ENCODE data around the gene PSORS1C1. TPM values are rescaled to one million over a fixed set of nuclear protein-coding genes. Genes with fewer than 3 reads are reported as not detected.
"Not testable (repeated sequence)": the region's sequence is repeated elsewhere in the genome, so short reads cannot be mapped to it uniquely, and the experiment has no call there.

PSORS1C1 gene
- total RNA-seq, 1 experiment from 2014 or later: 0.48 TPM

DNA sequence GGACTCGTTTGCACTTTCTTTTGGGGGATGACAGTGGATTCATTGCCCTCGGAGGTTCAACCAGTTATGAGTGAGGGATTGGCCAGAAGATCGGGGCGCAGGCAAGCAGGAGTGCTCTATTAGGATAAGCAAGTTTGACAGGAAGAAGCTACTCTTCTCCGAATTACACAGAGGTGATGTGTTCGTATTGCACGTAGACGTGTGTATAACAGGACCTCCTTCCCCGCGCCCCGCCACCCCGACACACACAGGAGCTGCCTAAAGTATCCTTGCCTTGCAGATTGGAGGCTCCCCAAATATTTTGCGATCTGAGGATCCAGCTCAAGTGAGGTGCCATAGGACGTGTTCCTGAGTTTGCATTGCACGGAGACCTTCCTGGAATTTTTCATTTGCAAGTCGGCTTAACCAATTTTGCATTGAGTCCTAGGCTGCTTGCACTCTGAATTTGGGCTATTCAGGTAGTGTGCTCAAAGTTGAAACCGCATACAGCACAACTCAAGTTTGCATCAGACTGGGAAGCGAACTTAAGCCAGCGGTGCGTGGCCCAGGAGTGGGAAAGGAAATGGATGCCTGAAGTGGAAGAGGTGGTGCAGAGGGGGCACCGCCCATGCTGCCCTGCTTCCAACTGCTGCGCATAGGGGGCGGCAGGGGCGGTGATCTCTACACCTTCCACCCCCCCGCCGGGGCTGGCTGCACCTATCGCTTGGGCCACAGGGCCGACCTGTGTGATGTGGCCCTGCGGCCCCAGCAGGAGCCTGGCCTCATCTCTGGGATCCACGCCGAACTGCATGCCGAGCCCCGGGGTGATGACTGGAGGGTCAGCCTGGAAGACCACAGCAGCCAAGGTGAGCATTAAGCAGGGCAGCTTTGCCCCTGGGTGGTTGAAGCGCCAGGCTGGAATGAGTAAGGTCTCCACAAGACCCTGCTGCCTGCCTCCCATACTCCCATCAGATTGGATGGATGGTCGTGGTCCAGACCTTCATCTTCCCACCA lies 44.6 kb downstream of the PSORS1C1 start:
- DNase-seq (ENCODE audit: low read depth): peak; percentile 32

DNA sequence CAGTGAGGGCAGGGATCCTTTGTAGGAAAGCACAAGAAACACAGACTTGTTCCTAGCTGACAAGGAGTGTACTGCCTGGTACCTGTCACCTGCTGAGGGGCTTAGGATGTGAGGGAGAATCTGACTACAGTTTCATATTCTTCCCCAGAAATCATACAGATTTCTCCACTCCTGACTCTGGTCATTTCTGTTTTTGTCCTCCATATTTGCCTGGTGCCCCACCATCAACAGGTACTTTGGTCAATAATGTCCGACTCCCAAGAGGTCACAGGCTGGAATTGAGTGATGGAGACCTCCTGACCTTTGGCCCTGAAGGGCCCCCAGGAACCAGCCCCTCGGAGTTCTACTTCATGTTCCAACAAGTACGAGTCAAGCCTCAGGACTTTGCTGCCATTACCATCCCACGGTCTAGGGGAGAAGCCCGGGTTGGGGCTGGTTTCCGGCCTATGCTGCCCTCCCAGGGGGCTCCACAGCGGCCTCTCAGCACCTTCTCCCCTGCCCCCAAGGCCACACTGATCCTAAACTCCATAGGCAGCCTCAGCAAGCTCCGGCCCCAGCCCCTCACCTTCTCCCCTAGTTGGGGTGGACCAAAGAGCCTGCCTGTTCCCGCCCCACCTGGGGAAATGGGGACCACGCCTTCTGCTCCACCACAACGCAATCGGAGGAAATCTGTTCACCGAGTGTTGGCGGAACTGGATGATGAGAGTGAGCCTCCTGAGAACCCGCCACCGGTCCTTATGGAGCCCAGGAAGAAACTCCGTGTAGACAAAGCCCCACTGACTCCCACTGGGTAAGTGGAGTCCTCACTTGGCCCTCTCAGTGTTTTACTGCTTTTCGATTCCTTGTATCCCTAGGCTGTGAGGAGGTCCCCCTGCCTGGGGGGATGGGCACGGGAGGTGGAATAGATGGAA lies 46.9 kb downstream of the PSORS1C1 start:
- DNase-seq (ENCODE audit: low read depth): no peak

DNA sequence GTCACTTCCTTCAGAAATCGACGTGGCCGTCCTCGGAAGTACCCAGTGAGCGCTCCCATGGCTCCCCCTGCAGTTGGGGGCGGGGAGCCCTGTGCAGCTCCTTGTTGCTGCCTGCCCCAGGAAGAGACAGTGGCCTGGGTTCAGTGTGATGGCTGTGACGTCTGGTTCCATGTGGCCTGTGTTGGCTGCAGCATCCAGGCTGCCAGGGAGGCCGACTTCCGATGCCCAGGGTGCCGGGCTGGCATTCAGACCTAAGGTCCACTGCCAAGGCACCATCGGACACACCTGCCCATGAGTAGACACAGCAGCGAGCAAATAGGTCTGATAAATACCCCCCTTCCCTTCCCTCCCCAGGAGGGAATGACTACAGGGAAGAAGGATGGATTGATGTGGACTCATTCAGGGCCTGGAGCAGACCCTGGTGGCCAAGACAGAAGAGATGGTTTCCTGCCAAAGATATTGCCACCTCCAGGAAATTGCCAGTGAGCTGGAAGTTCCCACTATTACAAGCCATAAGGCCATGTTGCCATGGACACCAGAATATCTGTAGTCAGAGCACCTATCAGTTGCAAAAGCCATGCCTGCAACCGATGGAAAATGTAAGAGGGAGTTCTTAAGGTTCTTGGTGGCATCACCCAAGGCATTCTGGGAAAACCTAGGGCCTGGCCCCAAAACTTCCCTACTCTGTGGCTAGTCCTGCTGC lies 48.0 kb downstream of the PSORS1C1 start:
- no peak for DNase-seq (ENCODE audit: low read depth)

DNA sequence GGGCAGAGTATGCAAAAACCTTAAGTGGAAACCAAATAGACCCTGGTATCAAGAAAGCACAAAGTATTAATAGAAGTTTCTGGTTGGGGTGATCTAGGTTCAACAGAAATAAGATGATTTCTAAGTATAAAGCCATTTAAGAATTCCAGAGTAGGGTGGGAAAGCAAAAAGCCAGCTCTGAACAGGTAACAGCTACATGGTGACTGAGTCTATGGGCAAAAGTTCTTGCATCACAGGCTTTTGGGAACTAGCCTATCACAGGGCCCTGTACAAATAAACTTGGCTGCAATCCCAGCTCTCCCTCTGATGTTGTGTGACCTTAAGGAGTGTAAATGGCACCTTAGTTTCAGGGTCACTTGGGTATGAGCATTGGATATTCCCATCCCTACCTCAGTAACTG lies 49.3 kb downstream of the PSORS1C1 start:
- no peak for DNase-seq (ENCODE audit: low read depth)

DNA sequence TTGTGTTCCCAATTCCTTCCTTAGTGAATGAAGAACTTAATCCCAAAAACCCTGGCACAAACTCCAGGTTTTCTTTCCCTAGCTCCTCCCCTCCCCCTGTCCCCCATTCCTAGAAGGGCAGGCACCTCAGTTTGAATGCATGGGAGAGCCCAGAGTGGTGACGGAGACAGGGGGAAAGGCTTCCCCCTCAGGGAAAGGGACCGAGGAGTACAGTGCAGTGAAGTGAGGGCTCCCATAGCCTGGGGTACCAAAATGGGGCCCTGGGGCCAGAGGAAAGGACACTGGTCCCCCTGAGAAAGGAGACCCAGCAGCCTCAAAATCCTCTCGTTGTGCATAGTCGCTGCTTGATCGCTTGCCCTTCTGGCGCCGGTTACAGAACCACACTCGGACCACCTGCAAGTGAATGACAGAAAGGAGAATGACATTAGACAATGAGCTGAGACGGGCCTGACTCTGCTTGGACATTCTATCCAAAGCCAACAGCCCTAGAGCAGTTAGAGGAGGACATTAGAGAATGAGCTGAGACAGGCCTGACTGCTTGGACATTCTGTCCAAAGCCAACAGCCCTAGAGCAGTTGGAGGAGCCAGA lies 50.0 kb downstream of the PSORS1C1 start:
- DNase-seq (ENCODE audit: low read depth): not testable (repeated sequence)

DNA sequence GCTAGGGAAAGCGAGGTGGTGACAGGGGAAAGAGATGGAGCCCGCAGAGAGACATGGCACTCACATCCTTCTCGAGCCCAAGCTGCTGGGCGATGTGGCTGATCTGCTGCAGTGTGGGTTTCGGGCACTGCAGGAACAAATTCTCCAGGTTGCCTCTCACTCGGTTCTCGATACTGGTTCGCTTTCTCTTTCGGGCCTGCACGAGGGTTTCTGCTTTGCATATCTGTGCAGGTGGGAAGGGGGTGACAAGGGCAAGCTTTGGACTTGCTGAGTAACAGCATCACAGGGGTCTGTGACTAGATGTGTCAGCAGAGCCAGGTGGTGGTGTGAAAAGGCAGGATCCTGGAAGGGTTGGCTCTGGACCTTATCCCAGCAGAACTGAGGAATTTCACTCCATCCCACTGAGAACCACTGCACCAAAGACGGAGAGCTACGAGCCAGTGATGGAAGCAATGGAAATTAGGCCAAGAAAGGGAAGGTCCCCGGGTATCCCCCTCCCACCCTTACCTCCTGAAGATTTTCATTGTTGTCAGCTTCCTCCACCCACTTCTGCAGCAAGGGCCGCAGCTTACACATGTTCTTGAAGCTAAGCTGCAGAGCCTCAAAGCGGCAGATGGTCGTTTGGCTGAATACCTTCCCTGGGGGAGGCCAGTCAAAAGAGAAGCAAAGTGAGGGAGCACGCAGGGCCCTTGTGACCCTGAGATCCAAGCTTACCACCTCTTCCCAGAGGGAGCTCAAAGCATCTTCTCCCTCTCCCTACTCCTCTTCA lies 50.6 kb downstream of the PSORS1C1 start:
- not testable (repeated sequence) for DNase-seq (ENCODE audit: low read depth)

DNA sequence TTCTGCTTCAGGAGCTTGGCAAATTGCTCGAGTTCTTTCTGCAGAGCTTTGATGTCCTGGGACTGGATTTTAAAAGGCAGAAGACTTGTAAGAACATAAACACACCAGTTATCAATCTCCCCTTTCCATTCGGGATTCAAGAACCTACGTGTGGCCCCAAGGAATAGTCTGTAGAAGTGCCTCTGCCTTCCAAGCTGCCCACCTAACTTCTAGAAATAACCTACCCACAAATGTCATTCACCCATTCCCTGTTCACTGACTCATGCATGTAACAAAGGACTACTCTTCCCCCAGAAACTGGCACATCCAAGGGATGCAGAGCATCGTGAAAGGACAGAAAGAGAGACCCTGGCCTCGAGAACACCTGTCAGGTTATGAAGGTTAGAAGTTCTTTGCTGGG lies 51.4 kb downstream of the PSORS1C1 start:
- DNase-seq (ENCODE audit: low read depth): no peak

DNA sequence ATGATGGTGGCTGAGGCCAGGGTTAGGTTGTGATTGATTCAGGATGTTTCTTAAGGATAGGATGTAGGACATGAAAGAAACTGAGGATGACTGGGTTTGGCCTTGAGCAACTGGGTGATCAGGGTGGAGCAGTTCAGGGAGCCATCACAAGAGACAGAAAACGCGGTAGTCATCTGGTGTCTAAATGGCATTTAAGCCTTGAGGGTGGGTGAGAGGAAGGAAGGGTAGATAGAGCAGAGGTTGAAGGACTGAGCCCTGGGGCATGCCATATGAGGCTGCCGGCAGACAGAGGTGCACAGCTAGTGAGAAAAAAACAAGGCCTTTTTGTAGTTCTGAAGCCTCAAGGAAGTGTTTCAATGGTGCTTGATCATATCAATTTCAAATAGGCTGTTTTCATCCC lies 54.0 kb downstream of the PSORS1C1 start:
- no peak for DNase-seq (ENCODE audit: low read depth)

DNA sequence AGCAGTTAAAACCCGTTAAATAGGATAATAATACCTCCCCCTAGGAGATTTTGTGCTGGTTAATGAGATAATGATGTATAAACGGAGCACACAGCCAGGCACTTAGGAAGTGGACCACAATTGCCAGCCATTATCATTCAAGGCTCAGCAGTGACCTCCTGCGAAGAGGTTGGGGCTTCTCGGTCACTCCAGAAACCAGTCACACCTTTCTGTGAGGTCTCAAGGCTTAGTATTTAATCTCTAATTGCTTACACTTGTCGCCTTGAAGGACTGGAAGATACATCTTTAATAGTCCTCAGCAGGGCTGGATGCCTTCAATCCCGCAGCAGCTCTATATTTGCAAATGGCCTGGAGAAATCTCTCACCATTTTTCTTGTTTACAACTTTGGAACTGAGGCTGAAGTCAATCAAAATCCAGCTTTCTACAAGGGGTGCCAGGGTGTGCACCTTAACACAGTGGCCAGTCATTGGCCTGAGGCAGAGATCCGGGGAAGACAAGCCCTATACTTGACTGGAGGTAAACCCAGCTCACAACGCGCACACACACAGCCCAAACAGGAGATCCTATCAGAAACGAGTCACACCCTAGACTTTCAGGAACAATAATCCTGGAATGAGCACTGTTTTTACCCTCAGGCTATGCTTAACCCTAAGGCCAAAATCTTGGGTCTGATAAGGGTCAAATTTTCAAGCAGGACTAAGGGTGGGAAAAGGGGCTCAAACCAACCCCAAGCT lies 54.7 kb downstream of the PSORS1C1 start:
- no peak for DNase-seq (ENCODE audit: low read depth)

DNA sequence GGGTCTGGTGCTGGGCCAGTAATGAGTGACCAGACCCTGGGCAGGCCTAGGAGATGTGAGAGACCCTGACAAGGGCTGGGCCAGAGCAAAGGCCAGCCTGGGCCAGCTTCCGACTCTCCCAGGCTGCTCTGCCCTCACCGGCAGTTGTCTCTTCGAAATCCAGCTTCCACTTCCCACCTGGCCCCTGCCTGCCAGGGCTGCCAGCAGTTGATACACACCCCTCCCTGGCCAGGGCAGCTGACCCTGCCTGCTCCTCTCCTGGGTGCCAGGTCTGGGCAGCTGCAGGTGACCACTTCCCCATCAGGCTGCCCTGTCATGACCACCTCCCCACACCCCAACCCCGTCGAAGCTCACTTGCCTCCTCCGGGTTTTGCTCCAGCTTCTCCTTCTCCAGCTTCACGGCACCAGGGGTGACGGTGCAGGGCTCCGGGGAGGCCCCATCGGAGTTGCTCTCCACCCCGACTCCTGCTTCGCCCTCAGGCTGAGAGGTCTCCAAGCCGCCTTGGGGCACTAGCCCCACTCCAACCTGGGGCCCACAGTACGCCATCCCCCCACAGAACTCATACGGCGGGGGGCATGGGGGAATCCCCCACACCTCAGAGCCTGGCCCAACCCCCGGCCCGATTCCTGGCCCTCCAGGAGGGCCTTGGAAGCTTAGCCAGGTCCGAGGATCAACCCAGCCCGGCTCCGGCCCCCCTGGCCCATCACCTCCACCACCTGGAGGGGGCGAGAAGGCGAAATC lies 55.4 kb downstream of the PSORS1C1 start:
- not testable (repeated sequence) for DNase-seq (ENCODE audit: low read depth)

DNA sequence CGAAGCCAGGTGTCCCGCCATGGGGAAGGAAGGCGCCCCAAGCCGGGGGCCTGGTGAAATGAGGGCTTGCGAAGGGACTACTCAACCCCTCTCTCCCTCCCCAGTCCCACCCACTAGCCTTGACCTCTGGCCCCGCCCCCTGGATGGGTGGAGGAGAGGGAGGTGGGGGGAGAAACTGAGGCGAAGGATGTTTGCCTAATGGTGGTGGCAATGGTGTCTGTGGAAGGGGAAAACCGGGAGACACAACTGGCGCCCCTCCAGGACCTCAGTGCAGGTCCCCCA lies 55.9 kb downstream of the PSORS1C1 start, which contains the start of gene POU5F1:
Gene POU5F1, minus strand, starts transcription at position 83 of the 282 bp plus-strand sequence. Its CDS starts 62 bp downstream, at position 21.
- DNase-seq (ENCODE audit: low read depth): no peak

DNA sequence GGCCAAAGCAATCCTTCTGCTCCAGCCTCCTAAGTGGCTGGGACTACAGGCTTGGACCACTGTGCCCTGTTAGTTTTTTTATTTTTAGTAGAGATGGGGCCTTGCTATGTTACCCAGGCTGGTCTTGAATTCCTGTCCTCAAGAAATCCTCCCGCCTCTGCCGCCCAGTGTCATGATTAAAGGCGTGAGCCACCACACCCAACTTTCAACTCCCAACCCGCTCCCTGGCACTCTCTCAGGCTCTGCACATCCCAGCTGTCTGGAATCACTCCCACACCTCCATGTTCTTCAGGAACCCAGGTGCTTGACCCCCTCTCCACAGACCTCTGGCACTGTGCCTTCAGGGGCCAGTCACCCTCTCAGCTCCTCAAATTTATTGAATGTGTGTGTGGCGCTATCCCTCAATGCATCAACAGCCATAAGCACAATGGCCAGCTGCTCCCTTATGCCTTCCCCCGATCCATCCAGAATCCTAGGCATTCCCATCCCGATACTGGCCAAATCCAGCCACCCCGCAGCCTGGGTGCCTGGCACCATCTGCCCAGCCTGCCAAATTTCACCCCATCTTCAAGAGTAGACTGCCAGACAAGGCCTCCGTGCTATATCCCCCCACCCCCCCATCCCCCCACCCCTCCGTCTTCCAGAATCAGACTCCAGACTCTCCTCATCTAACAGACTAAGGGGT lies 56.5 kb downstream of the PSORS1C1 start:
- DNase-seq (ENCODE audit: low read depth): no peak

DNA sequence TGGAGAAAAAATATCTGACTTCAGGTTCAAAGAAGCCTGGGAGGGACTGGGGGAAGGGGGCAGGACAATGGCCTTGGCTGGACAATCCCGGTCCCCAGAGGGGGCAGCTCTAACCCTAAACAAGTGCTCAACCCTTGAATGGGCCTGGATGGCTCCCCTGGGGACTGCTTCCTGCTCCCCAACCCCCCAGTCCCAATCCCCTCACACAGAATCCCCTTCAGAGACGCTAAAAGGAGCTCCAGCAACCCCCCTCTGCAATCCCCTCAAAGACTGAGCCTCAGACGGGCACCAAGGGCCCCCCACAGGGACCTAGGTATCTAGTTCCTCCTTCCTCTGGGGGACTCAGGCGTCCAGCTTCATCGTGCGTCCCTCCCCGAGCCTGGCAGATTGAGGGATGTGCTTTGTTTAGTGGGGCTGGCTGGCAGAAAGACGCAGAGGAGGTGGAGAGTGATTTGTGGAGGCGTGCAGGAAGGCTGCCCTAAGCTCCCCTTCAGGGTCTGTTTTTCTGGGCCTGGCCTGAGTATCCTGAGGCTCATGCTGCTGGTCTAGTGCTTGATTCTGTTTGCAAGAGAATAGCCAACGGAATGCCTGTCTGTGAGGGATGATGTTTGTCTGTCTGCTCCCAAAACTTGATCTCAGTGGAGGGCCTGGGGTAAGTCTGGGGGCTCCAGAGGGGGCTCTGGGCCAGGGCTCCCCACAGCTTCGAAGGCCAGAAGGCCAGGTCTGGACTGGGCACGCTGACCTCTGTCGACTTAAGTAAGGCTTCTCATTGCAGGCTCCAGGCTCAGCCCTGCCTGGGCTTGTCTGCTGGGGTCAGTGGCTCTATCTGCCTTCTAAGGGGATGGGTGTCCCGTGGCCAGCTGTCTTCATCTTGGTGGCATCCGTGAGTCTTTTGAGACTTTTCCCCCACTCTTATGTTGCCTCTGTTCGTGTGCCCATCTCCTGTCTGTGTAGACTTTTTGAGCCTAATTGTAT lies 57.6 kb downstream of the PSORS1C1 start:
- no peak for DNase-seq (ENCODE audit: low read depth)

DNA sequence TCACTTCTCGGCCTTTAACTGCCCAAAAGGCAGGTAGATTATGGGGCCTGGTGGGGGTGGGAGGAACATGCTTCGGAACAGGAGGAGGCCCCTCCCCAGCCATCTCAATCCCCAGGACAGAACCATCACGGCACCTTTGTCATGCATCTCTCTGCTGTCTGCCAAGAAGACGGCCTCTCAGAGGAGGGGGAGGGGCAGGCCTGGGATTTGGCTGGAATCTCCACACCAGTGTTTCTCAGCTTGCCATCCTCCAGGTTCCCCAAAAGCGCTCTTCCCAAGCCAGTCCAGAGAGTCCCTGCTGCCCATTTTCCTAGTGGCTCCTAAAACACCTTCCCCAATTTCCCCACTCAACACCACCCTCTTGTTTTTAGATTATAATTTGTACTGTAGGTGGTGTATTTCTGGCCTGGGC lies 58.4 kb downstream of the PSORS1C1 start:
- DNase-seq (ENCODE audit: low read depth): no peak

DNA sequence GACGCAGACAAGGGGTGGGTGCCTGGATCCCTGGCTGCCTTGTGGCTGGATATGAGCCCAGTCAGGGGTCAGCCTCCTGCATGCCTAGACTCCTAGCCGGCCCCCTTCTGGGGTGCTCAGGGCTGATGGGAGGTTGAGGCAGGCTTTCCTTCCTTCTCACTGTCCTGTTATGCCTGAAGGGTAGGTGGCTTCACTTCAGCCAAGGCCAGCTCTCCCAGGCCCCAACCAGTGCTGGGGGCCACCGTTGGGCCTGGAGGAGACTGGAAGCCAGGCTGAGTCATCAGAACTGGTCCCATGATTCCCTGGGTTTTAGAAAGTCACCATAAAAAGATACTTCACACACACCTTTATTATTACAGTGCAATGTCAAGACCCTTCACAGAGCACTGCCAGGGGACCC lies 58.8 kb downstream of the PSORS1C1 start:
- no peak for DNase-seq (ENCODE audit: low read depth)

DNA sequence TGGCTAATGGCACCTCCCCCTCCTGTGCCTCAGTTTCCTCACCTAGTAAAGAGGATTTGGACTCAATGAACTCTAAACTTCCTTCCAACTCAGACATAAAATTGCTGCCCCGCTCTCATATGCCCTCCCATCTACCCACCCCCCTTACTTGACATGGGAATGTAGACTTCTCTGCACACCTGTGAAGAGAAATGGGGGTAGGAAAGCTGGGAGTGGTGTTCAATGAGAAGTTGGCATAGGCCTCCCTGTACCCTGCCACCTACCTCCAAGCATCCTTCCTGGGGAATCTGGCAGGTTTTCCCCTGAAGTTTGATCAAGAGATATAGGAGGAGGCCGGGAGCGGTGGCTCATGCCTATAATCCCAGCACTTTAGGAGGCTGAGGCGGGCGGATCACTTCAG lies 59.8 kb downstream of the PSORS1C1 start:
- no peak for DNase-seq (ENCODE audit: low read depth)

DNA sequence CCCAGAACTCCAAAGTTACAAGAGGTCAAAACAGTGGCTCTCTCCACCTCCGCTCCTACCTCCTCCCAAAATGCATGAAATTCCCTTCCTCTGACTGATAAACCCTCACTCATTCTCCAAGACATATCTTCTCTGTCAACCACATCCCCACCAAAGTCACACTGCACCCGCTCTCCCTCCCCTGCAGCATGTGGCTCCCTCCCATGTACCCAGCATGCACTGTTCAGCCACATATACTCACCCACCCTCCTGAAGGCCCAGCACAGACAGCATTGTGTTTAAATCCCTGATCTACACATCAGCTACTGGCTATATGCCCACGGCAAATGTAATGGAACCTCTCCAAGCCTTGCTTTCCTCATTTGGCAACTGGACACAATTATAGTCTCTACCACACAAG lies 61.4 kb downstream of the PSORS1C1 start:
- DNase-seq (ENCODE audit: low read depth): peak; percentile 67
